Activated CD8-positive, alpha-beta memory T cell treated with anti-CD3 and anti-CD28 coated beads for 48 hours (primary cell): Measurements from ENCODE around the gene CLNK.

ENCODE experiments used
- DNase-seq, 3 experiments: peaks; one replicate each; pipeline ENCODE4 v3.0.0-alpha.2; 2020; ENCODE audit warnings: low read depth in 2 of 3, low spot score in 2 of 3

The CLNK gene

GRCh38 chr4:10458177-10458576 is 226.4 kb downstream of the CLNK start:
- no peak for DNase-seq

- peak; percentile 54 to 68 (median 60) for DNase-seq
Measured at GRCh38 chr4:10457255-10457801, 227.2 kb downstream of the CLNK start, which contains the start of gene ZNF518B. ZNF518B (minus strand) TSS chr4:10457426; CDS start chr4:10446328, 11,098 bp downstream.

- peak in 1 of 3 experiments; percentile 35 for DNase-seq
Measured at GRCh38 chr4:10456595-10457254, 227.8 kb downstream of the CLNK start.

GRCh38 chr4:10456260-10456594 is 228.3 kb downstream of the CLNK start:
- no peak for DNase-seq

- no peak for DNase-seq
Measured at GRCh38 chr4:10455133-10455532, 229.4 kb downstream of the CLNK start.

- DNase-seq, result no peak
Measured at GRCh38 chr4:10454726-10455125, 229.8 kb downstream of the CLNK start.

GRCh38 chr4:10454121-10454520 is 230.4 kb downstream of the CLNK start:
- DNase-seq, result no peak

GRCh38 chr4:10448991-10449390 is 235.6 kb downstream of the CLNK start:
- no peak for DNase-seq

- DNase-seq, result no peak
Measured at GRCh38 chr4:10442976-10443375, 241.6 kb downstream of the CLNK start.

- DNase-seq, result no peak
Measured at GRCh38 chr4:10441512-10441911, 243.1 kb downstream of the CLNK start.

GRCh38 chr4:10438924-10439323 is 245.6 kb downstream of the CLNK start:
- no peak for DNase-seq

GRCh38 chr4:10437735-10438134 is 246.8 kb downstream of the CLNK start:
- no peak for DNase-seq
